Measurements from ENCODE around the gene KIF6.
"Not testable (repeated sequence)": the region's sequence is repeated elsewhere in the genome, so short reads cannot be mapped to it uniquely, and the experiment has no call there.

GRCh38 chr6:39479819-39480218, 245.4 kb downstream of the KIF6 start:
- not testable (repeated sequence) for TF ChIP-seq POLR2AphosphoS5 (IDR thresholded peaks at IDR 0.05; ENCODE audit: borderline replicate concordance, low read depth, low read length); EZH2 (IDR thresholded peaks at IDR 0.05)
